Liver (tissue), 9 donors: ENCODE results near the gene PIAS1. TPM values are rescaled to one million over a fixed set of nuclear protein-coding genes. Genes with fewer than 3 reads are reported as not detected.

ENCODE experiments used
- DNase-seq: peaks from one replicate; pipeline ENCODE4 v3.0.0-alpha.2; 2017; ENCODE audit warnings: low spot score
- H3K27ac ChIP-seq, 2 donors: one replicate each; pipeline ENCODE4 v1.7.0; 2013; ENCODE audit warnings: inconsistent platforms in 2 of 2, low read length in 2 of 2, control low read depth in 1 of 2, low read depth in 1 of 2, mild to moderate bottlenecking in 1 of 2
- H3K27me3 ChIP-seq, 4 donors: one replicate each; pipeline versions ENCODE4 v1.6.1 to v1.7.0; 2013; ENCODE audit warnings: low read length in 3 of 4, inconsistent platforms in 1 of 4, mild to moderate bottlenecking in 1 of 4, moderate library complexity in 1 of 4; ENCODE audit not compliant: control insufficient read depth in 4 of 4, insufficient read depth in 4 of 4
- H3K36me3 ChIP-seq, 4 donors: one replicate each; pipeline versions ENCODE4 v1.6.1 to v1.7.0; 2013; ENCODE audit warnings: low read length in 3 of 4, mild to moderate bottlenecking in 3 of 4, low read depth in 1 of 4, moderate library complexity in 1 of 4; ENCODE audit not compliant: control insufficient read depth in 4 of 4, insufficient read depth in 3 of 4
- H3K4me1 ChIP-seq, 4 donors: one replicate each; pipeline versions ENCODE4 v1.6.1 to v1.7.0; 2013; ENCODE audit warnings: low read length in 3 of 4, mild to moderate bottlenecking in 3 of 4, moderate library complexity in 1 of 4; ENCODE audit not compliant: control insufficient read depth in 4 of 4, insufficient read depth in 4 of 4
- H3K4me3 ChIP-seq, 3 donors: one replicate each; pipeline versions ENCODE4 v1.6.1 to v1.7.0; 2013; ENCODE audit warnings: low read length in 3 of 3, control low read depth in 1 of 3, low read depth in 1 of 3, mild to moderate bottlenecking in 1 of 3
- H3K9ac ChIP-seq, 2 donors: one replicate each; pipeline ENCODE4 v1.7.0; 2013; ENCODE audit warnings: low read length in 2 of 2, mild to moderate bottlenecking in 2 of 2, moderate library complexity in 2 of 2, control low read depth in 1 of 2, low read depth in 1 of 2
- H3K9me3 ChIP-seq, 4 donors: one replicate each; pipeline versions ENCODE4 v1.6.1 to v1.7.0; 2013; ENCODE audit warnings: low read length in 3 of 4; ENCODE audit not compliant: control insufficient read depth in 4 of 4
- ATF3 ChIP-seq: IDR thresholded peaks from 2 replicates; pipeline ENCODE4 v1.6.1; 2016; ENCODE audit warnings: antibody characterized with exemption
- CTCF ChIP-seq: fragments of 150-350 bp; IDR thresholded peaks from 2 replicates; pipeline ENCODE4 v1.5.1; 2017; ENCODE audit warnings: improper control_type of control experiment, low read depth, low read length; ENCODE audit not compliant: missing input control
- EGR1 ChIP-seq, 2 donors: IDR thresholded peaks; 2 replicates each; pipeline ENCODE4 v1.6.1; 2016 to 2018; ENCODE audit warnings: antibody characterized with exemption in 2 of 2, low read depth in 2 of 2
- FOXA1 ChIP-seq: IDR thresholded peaks from 2 replicates; pipeline ENCODE4 v1.6.1; 2016; ENCODE audit warnings: antibody characterized with exemption
- FOXA2 ChIP-seq: IDR thresholded peaks from 2 replicates; pipeline ENCODE4 v1.6.1; 2016; ENCODE audit warnings: antibody characterized with exemption
- GABPA ChIP-seq, 2 donors: IDR thresholded peaks in 1 of 2; conservative IDR thresholded peaks in 1 of 2; 2 replicates each; pipeline ENCODE4 v1.6.1; 2016; ENCODE audit warnings: antibody characterized with exemption in 2 of 2, mild to moderate bottlenecking in 1 of 2, moderate library complexity in 1 of 2
- HNF4A ChIP-seq, 2 donors: conservative IDR thresholded peaks; 2 replicates each; pipeline ENCODE4 v1.6.1; 2016; ENCODE audit warnings: antibody characterized with exemption in 2 of 2, mild to moderate bottlenecking in 2 of 2
- HNF4G ChIP-seq: IDR thresholded peaks from 2 replicates; pipeline ENCODE4 v1.6.1; 2016; ENCODE audit warnings: antibody characterized with exemption
- JUND ChIP-seq, 2 donors: IDR thresholded peaks; 2 replicates each; pipeline ENCODE4 v1.6.1; 2016; ENCODE audit warnings: antibody characterized with exemption in 2 of 2
- MAX ChIP-seq: IDR thresholded peaks from 2 replicates; pipeline ENCODE4 v1.6.1; 2016; ENCODE audit warnings: antibody characterized with exemption
- NR2F2 ChIP-seq: IDR thresholded peaks from 2 replicates; pipeline ENCODE4 v1.6.1; 2016; ENCODE audit warnings: antibody characterized with exemption
- RAD21 ChIP-seq, 2 donors: IDR thresholded peaks; 2 replicates each; pipeline ENCODE4 v1.6.1; 2016; ENCODE audit warnings: antibody characterized with exemption in 2 of 2, mild to moderate bottlenecking in 2 of 2
- REST ChIP-seq: IDR thresholded peaks from 2 replicates; pipeline ENCODE4 v1.6.1; 2016; ENCODE audit warnings: antibody characterized with exemption, mild to moderate bottlenecking
- RXRA ChIP-seq, 2 donors: IDR thresholded peaks; 2 replicates each; pipeline ENCODE4 v1.6.1; 2017 to 2018; ENCODE audit warnings: antibody characterized with exemption in 2 of 2, mild to moderate bottlenecking in 1 of 2
- SP1 ChIP-seq: IDR thresholded peaks from 2 replicates; pipeline ENCODE4 v1.6.1; 2018; ENCODE audit warnings: antibody characterized with exemption, mild to moderate bottlenecking
- TAF1 ChIP-seq: conservative IDR thresholded peaks from 2 replicates; pipeline ENCODE4 v1.6.1; 2016; ENCODE audit warnings: antibody characterized with exemption, mild to moderate bottlenecking
- YY1 ChIP-seq: IDR thresholded peaks from 2 replicates; pipeline ENCODE4 v1.6.1; 2016; ENCODE audit warnings: antibody characterized with exemption, mild to moderate bottlenecking
- ZBTB33 ChIP-seq: IDR thresholded peaks from 2 replicates; pipeline ENCODE4 v1.6.1; 2016; ENCODE audit warnings: antibody characterized with exemption
- WGBS: extraction: QIAGEN DNeasy Blood & Tissue Kit; methylation state at CpG from one replicate; pipeline ENCODE4 v1.1.7; 2013; 5-methylcytosine and 5-hydroxymethylcytosine counted together
- polyA plus RNA-seq, 2 donors: library from polyadenylated mRNA; stranded (reverse) in 1 of 2; unstranded in 1 of 2; fragments of 200-250 nt in 1 of 2; fragments of >200 nt in 1 of 2; fragmentation: Nextera tagmentation in 1 of 2; extraction: Ambion mirVana in 1 of 2; gene quantifications; one replicate each; pipeline versions ENCODE4 v1.2.1 to v1.2.3, GENCODE V29; 2013 to 2015
- total RNA-seq, 2 donors: library from RNA; depleted of rRNA; stranded (reverse); fragments of >200 nt; gene quantifications; one replicate each; pipeline ENCODE4 v1.2.3, GENCODE V29; 2014
- donor health status: healthy.
- donor health status: healthy.
- donor health status: healthy.
- donor health status: healthy.
- donor health status: healthy.

Gene PIAS1
- total and polyA plus RNA-seq, 4 donors, result 5.6 to 18.8 (median 13.2) TPM

- TF ChIP-seq GABPA (IDR thresholded peaks at IDR 0.05 in 1 of 2, conservative IDR thresholded peaks at IDR 0.05 in 1 of 2) (no peak), SP1 (no peak), MAX (no peak), EGR1 (IDR thresholded peaks at IDR 0.05; ENCODE audit: low read depth in 2 of 2) (no peak), HNF4A (conservative IDR thresholded peaks at IDR 0.05) (no peak), HNF4G (no peak), RXRA (IDR thresholded peaks at IDR 0.05) (no peak)
These were observed 2.2 kb upstream of the PIAS1 start (continued) for GRCh38 chr15:68051907-68052306.

GRCh38 chr15:68052431-68052830, 1.7 kb upstream of the PIAS1 start:
- H3K9ac ChIP-seq, result no peak overlapping the region
- no peak overlapping the region for H3K4me3 ChIP-seq
- DNase-seq, result no peak
- H3K27me3 ChIP-seq, result no peaks in the 10 kb centered on the region
- H3K27ac ChIP-seq, result no peak overlapping the region
- H3K4me1 ChIP-seq, result peaks cover 3 to 28% (median 19%) of the 10 kb centered on the region in 4 donors
- no peak for TF ChIP-seq YY1
- TF ChIP-seq EGR1 (IDR thresholded peaks at IDR 0.05; ENCODE audit: low read depth in 2 of 2), result no peak
- TF ChIP-seq TAF1, result no peak
- no peak for TF ChIP-seq GABPA (IDR thresholded peaks at IDR 0.05 in 1 of 2, conservative IDR thresholded peaks at IDR 0.05 in 1 of 2)
- no peak for TF ChIP-seq ATF3
- 96% methylated on average over 4 of the region's 4 CpGs for WGBS
- no peaks in the 10 kb centered on the region for H3K9me3 ChIP-seq
- no peaks in the 10 kb centered on the region for H3K36me3 ChIP-seq

- WGBS, result 89% methylated on average over 6 of the region's 6 CpGs
- no peak overlapping the region for H3K4me3 ChIP-seq
These were observed 1.1 kb upstream of the PIAS1 start for GRCh38 chr15:68053001-68053400.

More at GRCh38 chr15:68053001-68053400, 1.1 kb upstream of the PIAS1 start:
- TF ChIP-seq YY1 (no peak), ATF3 (no peak), SP1 (no peak), EGR1 (IDR thresholded peaks at IDR 0.05; ENCODE audit: low read depth in 2 of 2) (no peak), RXRA (IDR thresholded peaks at IDR 0.05) (no peak), MAX (no peak), REST (no peak), NR2F2 (no peak), RAD21 (IDR thresholded peaks at IDR 0.05) (no peak), FOXA2 (no peak), HNF4G (no peak), FOXA1 (no peak), JUND (IDR thresholded peaks at IDR 0.05) (no peak), TAF1 (no peak), ZBTB33 (no peak), HNF4A (conservative IDR thresholded peaks at IDR 0.05) (no peak), GABPA (IDR thresholded peaks at IDR 0.05 in 1 of 2, conservative IDR thresholded peaks at IDR 0.05 in 1 of 2) (no peak), CTCF (no peak)
- DNase-seq, result no peak
- no peaks in the 10 kb centered on the region for H3K36me3 ChIP-seq
- H3K4me1 ChIP-seq, result peaks cover 3 to 29% (median 20%) of the 10 kb centered on the region in 4 donors
- H3K9me3 ChIP-seq, result no peaks in the 10 kb centered on the region
- no peaks in the 10 kb centered on the region for H3K27me3 ChIP-seq
- H3K9ac ChIP-seq, result no peak overlapping the region
- H3K27ac ChIP-seq, result no peak overlapping the region
